GM21529 (cell line): ENCODE results near the gene BSPRY.
"Not testable (repeated sequence)": the region's sequence is repeated elsewhere in the genome, so short reads cannot be mapped to it uniquely, and the experiment has no call there.

Experiments
- ATAC-seq: cut with Tn5 transposase; IDR thresholded peaks from one replicate; pipeline ENCODE4 v1.9.1; 2021; ENCODE audit not compliant: unreplicated experiment

BSPRY gene

DNA sequence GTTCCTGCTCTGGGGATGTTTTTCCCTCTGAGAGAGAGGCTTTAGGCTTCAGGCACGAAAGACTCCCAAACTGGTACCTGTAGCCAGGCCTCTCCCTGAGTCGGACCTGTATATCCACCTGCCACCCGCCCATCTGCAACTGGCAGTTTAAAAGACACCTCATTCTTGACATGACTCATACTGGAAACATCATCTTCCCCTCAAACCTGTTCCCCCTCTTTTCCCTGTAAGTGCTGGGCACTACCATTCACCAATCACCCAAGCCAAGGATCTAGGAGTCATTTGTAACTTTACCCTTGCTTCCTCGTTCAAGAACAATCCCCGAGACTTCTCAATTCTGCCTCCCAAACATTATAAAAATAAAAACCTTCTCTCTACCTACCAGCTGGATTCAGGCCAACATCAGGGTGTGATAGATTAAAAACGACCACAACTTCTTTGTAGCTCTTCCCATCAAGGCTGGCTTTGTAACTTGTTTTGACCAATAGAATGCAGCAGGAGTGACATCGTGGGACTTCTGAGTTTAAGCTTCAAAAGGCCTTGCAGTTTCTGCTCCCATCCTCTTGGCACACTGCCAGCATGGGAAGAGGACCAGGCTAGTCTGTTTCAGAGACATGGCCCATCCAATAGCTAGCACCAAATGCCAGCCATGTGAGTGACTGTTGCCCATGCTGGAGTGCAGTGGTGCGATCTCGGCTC, 7.5 kb upstream of the BSPRY start:
- ATAC-seq, result no peak

DNA sequence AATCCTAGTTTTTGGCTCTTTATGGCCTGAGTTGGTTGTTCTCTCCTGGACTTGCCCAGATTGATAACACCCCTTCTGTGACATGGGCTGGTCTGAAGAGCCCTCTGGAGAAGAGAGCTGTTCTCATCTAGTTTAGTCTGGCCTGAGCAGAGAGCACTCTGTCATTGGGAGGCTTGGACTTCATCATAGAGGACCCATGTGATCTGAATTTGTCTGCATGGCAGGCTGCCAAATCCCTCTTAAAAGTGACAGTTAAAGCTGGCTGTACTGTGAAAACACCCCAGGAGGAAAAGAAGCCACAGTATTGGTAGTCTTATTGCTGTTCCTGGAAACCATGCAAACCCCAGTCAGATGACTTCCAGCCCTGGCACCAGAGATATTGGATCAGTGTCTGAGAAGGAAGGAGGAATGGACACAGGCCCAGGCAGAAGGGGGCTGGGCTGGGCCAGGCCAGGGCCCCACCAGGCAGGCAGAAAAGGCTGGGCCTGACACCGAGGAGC, 5.6 kb upstream of the BSPRY start:
- no peak for ATAC-seq

DNA sequence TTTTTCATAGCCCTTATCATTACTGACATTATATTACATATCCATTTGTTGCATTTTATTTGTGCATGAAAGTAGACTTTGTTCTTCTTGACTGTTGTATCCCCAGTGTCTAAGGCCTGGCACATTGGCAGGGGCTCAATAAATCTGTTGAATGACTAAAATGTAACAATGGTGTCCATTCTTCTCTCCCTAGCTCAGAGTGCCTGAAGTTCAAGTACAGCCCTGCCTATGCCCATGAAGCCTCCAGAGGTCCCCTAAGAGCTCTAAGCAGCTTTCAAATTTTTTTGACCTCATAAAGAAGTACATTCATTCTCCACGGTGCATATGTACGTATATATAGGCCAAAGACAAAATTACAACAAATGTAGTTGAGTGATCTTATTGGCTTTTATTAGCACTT, 4.2 kb upstream of the BSPRY start:
- no peak for ATAC-seq

DNA sequence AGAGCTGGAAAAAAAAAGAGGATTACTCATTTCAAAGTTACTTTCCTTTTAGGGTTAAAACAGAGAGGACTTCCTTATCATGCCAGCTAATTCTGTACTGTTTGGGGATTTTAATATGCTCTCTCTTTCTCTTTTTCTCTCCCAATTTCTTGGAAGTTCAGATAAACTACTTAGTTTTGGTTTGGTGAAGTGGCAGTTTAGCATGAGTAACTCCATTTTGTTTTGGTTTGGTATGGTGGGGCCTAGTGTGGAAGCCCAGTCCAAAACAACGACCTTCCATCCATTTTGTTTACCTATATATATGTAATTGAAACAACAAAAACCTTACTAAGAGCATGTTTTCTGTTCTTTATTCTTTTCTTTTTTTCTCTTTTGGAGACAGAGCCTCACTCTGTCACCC, 3.7 kb upstream of the BSPRY start:
- ATAC-seq, result no peak

DNA sequence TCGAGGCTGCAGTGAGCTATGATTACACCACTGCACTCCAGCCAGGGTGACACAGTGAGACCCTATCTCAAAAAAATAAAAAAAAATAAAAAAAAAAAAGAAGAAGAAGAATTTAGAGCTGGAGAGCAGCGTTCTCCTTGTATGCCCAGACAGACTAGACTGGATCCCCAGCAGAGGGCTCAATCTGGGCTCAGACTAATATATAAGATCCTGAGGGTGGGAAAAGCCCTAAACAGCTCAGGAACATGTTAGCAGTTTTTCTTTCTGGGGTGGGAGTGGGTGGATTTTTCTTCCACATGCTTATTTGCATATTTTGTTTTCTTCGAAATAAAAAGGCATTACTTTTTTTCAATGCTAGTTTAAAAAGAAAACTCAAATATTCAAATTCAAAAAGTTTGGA, 904 bp upstream of the BSPRY start:
- no peak for ATAC-seq

DNA sequence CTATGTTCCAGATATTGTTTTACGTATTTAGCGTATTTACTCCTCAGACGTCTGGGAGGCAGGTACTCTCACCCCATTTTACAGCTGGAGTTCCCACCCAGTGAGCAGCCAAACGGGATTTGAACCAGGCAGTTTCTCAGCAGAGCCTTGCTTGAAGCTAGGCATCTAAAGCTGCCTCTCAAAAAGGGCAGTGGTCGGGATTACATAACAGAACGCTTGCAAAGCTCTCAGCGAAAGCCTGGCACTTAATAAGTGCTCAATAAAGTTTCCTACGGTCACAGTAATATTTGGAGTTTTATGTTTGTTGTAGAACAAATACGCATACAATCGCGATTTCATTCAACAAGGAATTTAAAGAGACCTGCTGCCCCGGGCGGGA, 286 bp upstream of the BSPRY start:
- no peak for ATAC-seq

DNA sequence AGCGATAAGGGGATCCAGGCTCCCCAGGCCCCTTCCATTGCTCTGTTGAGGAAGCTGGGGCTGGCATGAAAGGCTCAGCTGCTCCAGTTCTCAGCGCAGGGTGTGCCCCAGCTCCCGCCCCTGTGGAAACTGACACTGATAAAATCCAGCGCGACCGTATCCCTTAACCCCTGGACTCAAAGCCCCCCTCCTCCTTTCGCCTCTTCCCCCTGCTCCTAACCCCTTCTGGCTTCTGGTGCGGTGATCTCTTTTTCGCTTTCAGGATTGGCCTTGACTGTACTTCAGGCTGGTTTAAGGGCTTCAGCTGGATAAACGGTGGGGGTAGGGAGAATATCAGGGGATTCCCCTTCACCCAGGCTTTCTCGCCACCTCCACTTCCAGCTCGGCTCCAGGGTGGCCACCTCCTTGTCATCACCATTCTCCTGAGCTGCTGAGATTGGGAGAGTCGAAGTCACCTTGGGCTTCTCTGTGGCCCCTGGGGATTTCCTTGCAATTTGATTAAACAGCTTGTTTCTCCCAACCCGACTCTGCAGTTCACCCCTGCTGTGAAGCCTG, 843 bp downstream of the BSPRY start:
- ATAC-seq, result peak; percentile 22

DNA sequence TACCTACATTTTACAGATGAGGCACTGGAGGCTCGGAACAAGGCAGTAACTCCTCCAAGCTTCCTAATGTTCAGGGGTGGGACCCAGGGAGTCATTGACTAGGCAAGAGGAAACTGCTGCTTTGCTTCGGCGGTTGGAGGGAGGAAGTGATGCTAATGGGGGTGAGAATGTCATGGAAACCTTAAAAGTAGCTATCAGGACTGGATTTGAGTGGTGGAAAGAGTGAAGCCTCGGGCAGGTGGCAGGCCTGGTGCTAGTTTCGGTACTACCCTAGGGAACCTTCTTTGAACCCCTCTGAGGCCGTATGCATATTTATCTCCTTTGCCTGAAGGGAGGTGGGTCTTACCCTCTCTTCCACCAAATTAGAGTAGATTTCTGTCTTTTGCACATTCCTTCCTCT, 1.6 kb downstream of the BSPRY start:
- peak; percentile 47 for ATAC-seq

DNA sequence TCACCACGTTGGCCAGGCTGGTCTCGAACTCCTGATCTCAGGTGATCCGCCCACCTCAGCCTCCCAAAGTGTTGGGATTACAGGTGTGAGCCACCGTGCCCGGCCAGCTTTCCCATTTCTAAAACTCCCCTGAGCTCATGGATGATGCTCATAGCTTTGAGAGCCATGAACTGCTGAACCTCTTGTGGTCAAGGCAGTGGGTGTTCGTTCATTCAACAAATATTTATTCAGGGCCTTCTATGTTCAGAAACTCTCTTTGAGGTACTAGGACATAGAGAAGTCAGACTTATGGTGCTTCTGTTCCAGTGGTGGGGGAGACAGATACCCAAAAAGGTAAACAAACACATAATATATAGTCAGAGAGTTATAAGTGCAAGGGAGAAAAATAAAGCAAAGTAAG, 2.7 kb downstream of the BSPRY start:
- no peak for ATAC-seq

DNA sequence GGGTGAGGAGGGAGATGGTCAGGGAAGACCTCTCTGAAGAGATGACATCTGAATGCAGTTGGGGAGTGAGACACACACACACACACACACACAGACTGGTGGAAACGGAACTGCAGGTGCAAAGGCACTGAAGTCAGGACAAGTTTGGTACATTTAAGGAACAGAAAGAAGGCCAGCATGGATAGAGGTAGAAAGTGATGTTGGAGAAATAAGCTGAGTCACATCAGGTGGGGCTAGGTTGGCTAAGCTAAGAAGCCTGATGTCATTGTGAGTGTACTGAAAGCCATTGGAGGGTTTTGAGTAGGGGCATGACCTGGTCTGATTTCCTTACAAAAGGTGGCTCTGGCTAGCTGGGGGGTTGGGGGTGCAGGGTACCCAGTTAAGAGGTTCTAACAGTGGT, 3.1 kb downstream of the BSPRY start:
- ATAC-seq, result no peak

DNA sequence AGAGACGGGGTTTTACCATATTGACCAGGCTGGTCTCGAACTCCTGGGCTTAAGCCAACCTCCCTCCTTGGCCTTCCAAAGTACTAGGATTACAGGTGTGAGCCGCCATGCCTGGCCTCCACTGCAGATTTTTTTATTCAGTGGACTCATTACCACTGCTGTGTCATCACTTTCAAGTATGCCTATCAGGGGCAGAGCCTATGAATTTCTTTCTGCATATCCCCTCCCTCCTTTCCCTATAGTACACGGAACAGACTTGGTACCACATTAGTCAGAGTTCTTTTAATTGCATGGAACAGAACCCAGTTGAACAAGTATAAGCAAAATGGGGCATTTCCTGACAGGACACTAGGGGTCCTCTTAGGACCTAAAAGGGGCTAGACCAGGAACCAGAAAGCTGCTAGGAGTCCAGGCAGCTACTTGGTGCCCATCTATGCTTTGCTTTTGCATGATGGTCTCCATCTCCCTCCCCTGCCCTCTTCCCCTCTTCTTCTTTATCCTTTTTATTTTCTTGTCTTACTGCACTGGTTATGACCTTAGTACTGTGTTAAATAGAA, 5.8 kb downstream of the BSPRY start:
- no peak for ATAC-seq

DNA sequence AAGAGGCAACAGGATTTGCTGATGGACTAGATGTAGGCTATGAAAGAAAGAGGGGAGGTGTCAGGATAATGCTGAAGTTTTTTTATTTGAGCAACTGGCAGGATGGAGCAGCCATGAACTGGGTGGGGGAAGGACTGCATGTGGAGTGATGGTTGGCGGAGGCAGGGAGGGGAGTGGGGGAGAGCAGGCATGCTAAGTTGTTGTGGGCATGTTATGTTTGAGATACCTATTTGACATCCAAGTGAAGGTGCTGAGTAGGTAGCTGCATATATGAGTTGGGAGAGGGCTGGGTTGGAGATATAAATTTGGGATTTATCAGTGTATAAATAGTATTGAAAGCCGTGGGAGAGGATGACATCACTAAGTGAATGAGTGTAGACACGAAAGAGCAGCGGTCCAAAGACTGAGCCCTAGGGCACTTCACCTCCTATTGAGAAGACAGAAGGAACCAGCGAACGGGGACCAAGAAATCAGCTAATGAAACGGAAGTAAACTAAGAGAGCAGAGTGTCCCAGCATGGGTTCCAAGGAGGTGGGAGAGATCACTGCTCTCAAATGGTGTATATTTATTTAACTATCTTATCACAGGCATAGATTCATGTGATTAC, 7.4 kb downstream of the BSPRY start:
- no peak for ATAC-seq

DNA sequence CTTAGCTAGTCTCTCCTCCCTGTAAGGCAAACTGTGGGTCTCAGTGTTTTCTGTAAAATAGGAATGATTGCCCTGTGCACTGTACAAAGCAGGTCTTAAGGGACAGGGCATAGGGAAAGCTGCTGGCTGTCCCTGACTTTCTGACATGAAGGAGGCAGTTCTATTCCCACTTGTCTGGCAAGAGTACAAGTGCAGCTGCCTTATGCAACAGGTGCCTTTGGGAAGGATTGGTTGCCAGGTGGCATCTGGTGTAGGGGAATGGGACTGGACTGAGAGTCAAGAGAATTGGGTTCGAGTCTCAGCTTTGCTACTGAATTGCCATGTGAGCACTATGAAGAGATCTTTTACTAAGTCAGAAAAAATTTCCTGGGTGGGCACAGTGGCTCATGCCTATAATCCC, 10.0 kb downstream of the BSPRY start:
- ATAC-seq, result no peak

DNA sequence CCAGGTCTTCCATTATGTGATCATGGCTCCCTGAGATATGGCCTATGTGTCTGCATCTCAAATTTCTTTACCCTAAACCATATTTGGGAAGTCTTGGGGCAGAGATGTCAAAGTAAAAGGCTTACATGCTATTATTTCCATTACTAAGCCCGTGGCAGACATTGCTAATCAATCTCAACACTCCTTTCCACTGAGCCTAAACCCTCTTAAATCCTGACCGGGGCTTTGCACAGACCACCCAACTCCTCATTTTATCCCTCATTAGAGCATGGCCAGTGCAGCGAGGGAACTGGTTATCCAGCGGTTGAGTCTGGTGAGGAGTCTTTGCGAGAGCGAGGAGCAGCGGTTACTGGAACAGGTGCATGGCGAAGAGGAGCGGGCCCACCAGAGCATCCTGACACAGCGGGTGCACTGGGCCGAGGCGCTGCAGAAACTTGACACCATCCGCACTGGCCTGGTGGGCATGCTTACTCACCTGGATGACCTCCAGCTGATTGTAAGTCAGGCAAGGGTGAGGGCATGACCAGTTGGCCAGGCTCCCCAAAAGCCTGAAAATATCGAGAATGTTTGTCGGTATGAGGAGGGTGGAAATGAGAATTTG, 11.0 kb downstream of the BSPRY start:
- no peak for ATAC-seq

DNA sequence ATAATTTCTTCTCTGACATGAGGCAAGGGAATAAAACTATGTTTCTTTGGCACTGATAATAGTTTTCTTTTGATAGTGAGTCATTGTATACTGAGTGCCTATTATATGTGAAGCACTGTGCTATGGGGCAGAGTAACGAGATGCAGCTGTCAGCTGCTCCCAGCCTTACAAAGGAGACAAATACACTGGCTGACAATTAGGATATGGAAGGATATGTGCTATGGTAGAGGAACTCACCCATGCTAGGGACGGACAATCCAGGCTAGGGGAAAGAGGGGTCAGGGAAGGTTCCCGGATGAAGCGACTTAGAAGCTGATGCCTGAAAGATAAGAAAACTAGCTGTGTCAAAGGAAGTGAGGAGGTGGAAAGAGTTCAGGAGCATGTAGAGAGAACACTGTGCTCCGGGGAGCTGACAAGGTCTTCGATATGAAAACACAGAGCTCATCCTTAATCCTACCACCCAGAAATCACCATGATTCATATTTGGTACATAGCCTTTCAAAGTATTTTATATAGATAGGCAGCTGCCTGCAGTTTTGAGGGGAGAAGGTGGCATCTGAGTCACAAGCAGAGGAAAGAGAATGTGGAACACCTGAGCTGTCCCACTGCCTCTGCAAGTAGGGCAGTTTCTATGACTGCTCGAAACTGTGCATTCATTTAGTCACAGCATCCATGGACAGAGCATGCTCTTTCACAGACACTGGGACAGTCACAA, 12.1 kb downstream of the BSPRY start:
- no peak for ATAC-seq

DNA sequence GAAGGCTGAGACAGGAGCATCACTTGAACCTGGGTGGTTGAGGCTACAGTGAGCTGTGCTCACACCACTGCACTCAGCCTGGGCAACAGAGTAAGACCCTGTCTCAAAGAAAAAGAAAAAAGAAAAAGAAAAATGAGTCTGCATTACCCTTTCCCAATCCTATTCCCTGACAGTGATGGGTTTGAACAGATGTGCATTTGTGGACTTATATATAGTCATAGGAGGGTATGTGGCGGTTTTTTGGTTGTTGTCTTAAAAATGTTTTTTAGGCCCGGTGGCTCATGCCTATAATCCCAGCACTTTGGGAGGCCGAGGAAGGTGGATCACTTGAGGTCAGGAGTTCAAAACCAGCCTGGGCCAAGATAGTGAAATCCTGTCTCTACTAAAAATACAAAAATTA, 14.0 kb downstream of the BSPRY start:
- ATAC-seq, result no peak

DNA sequence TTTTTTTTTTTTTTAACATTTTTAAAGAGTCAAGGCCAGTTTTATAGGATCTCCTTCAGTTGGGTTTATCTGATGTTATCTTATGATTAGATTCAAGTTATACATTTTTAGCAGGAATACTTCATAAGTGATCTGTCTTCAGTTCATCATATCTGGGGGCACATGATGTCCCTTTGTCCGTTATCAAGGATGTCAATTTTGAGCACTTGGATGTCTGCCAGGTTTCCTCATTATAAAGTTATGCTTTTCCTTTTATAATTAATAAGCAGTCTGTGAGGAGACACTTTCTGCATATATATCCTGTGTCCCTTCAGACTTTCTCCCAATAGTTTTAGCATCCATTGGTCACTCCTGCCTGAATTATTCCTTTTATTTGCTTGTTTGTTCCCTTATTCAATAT, 15.6 kb downstream of the BSPRY start:
- no peak for ATAC-seq

DNA sequence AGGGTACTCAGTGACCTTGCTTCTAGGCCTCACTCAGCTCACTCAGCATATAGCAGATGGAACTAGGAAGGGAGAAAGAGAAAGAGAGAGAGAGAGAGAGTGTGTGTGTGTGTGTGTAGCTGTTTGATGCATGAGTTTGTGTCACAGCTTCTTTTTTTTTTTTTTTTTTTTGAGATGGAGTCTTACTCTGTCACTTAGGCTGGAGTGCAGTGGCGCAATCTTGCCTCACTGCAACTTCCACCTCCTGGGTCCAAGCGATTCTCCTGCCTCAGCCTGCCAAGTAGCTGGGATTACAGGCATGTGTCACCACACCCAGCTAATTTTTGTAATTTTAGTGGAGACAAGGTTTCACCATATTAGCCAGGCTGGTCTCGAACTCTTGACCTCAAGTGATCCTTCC, 16.3 kb downstream of the BSPRY start:
- not testable (repeated sequence) for ATAC-seq

DNA sequence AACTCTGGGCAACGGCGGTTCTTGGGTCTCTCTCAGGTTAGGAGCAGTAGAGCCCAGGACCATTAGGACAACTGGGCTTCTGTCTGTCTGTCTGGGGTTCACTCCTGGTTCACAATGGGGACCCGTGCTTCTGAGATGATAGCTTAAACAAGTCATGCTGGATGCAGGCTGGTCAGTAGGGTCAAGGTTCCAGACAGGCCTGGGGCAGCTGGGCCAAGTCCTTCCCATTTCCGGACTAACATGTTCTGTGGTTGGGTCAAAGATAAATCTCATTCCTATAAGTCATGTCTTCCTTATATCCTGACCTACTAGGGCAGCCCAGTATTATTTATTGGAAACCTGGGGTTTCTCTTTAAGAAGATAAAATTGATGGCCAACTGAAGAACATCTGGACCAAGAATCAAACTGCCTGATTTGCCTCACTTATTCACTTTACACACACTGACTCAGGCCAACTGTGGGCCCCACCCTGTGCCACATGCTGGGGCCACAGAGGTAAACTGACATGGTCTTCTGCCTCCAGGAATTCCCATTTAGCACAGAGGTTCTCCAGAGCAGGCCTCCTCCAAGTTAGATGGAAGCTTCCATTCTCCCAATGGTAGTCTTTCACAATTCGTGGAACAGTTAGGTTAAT, 19.1 kb downstream of the BSPRY start:
- ATAC-seq, result no peak

DNA sequence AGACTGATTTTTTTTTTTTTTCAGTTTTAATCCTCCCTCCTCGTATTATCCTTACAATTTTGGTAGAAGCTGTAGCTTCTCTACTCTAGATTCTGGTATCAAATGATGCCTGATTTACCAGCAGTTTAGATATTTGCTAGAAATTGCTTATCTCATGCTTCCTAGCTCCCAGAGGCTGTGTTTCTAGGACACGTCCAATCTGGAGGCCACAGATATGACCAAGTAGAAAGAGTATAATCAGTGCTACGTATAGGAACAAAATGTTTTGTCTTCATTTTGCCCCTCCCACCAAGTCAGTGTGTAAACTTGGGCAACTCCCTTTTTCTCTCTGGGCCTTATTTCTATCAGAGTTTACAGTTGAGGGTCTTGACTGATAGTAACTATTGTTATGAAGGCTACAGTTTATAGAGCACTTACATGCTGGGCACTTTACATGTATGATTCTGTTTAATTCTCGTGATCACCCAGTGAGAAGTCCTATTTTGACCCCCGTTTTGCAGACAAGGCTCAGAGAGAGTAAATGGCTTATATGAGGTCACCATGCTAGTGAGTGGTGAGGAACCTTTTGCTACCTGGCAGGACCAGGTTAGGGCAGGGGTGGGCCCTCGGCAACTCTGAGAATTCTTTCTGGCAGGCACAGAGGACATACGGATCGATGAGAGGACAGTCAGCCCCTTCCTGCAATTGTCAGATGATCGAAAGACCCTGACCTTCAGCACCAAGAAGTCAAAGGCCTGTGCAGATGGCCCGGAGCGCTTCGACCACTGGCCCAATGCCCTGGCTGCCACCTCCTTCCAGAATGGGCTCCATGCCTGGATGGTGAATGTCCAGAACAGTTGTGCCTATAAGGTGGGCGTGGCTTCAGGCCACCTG, 19.9 kb downstream of the BSPRY start:
- ATAC-seq, result no peak
